Measurements from ENCODE around the gene NHLRC4.

- TF ChIP-seq CTCF (conservative IDR thresholded peaks at IDR 0.05; ENCODE audit: low read depth, low read length) (no peak), EZH2 (IDR thresholded peaks at IDR 0.05; ENCODE audit: low read length, unreplicated experiment) (no peak), EZH2phosphoT487 (IDR thresholded peaks at IDR 0.05; ENCODE audit: borderline replicate concordance, low read length) (no peak)
Measured at GRCh38 chr16:603933-604332, 37.1 kb downstream of the NHLRC4 start.

Data from PC-3 (cell line).